H1 (cell line): ENCODE results near the gene BTRC. TPM values are rescaled to one million over a fixed set of nuclear protein-coding genes. Genes with fewer than 3 reads are reported as not detected.

Experiments
- CTCF ChIA-PET: fragments of 300-600 bp; sonication (Branson Sonifier 250); formaldehyde crosslinking; loops from one replicate; lab custom pipeline; 2021; ENCODE audit not compliant: partially characterized antibody; lab: Charles Lee
- POLR2A ChIA-PET: fragments of 300-600 bp; sonication (Branson Sonifier 250); formaldehyde crosslinking; loops from one replicate; lab custom pipeline; 2021; ENCODE audit warnings: inconsistent platforms; ENCODE audit not compliant: partially characterized antibody; lab: Charles Lee
- DNase-seq, 2 experiments: peaks; one replicate each; pipeline versions ENCODE4 v3.0.0 to v3.0.0-alpha.2; 2010 to 2022; ENCODE audit warnings: low spot score in 2 of 2, low read depth in 1 of 2, mixed read lengths in 1 of 2
- FAIRE-seq: peaks from 2 replicates; lab custom pipeline; 2011; peaks lifted over from hg19 to GRCh38; lab: Jason Lieb, UNC
- H2AFZ ChIP-seq: 2 replicates; pipeline ENCODE4 v1.8.1; 2012; ENCODE audit warnings: low read length, inconsistent platforms
- H2AK5ac ChIP-seq: 2 replicates; pipeline ENCODE4 v1.6.1; 2013; ENCODE audit warnings: low read depth, low read length
- H2BK120ac ChIP-seq: replicated peaks from 2 replicates; pipeline ENCODE3; 2013; ENCODE audit warnings: low read depth, low read length, inconsistent platforms
- H2BK12ac ChIP-seq: 2 replicates; pipeline ENCODE4 v1.6.1; 2013; ENCODE audit warnings: low read depth, low read length
- H2BK15ac ChIP-seq: 2 replicates; pipeline ENCODE4 v1.6.1; 2013; ENCODE audit warnings: low read length
- H2BK20ac ChIP-seq: 2 replicates; pipeline ENCODE4 v1.6.1; 2013; ENCODE audit warnings: low read length
- H2BK5ac ChIP-seq: 2 replicates; pipeline ENCODE4 v1.6.1; 2013; ENCODE audit warnings: low read depth, low read length
- H3K14ac ChIP-seq: 2 replicates; pipeline ENCODE4 v1.6.1; 2013; ENCODE audit warnings: inconsistent platforms; ENCODE audit not compliant: insufficient read length
- H3K18ac ChIP-seq: 2 replicates; pipeline ENCODE4 v1.6.1; 2013; ENCODE audit warnings: low read length; ENCODE audit errors: extremely low read depth
- H3K23ac ChIP-seq: 2 replicates; pipeline ENCODE4 v1.6.1; 2013; ENCODE audit warnings: inconsistent platforms; ENCODE audit not compliant: insufficient read length
- H3K23me2 ChIP-seq: 2 replicates; pipeline ENCODE4 v1.6.1; 2013; ENCODE audit warnings: low read depth, low read length
- H3K27ac ChIP-seq: 2 replicates; pipeline ENCODE4 v1.6.1; 2011; ENCODE audit warnings: low read depth, low read length, inconsistent platforms
- H3K27me3 ChIP-seq, 4 experiments: replicated peaks in 1 of 4; 1 replicate in 1 of 4; 2 replicates in 3 of 4; pipeline versions ENCODE4 v1.6.1 to v1.8.1; 2011 to 2013; ENCODE audit warnings: low read length in 3 of 4, mild to moderate bottlenecking in 3 of 4, inconsistent platforms in 2 of 4, mixed read lengths in 2 of 4, moderate library complexity in 1 of 4; ENCODE audit not compliant: control insufficient read depth in 3 of 4, insufficient read depth in 3 of 4; ENCODE audit errors: extremely low read depth in 1 of 4
- H3K36me3 ChIP-seq, 4 experiments: 2 replicates each; pipeline versions ENCODE4 v1.6.1 to v1.8.1; 2011 to 2013; ENCODE audit warnings: mild to moderate bottlenecking in 4 of 4, low read length in 3 of 4, moderate library complexity in 2 of 4, control low read depth in 1 of 4, inconsistent platforms in 1 of 4; ENCODE audit not compliant: insufficient read depth in 4 of 4, control insufficient read depth in 2 of 4
- H3K4ac ChIP-seq: replicated peaks from 2 replicates; pipeline ENCODE3; 2013; ENCODE audit warnings: low read length, low read depth, mixed read lengths, inconsistent platforms; ENCODE audit not compliant: insufficient read length
- H3K4me1 ChIP-seq, 4 experiments: replicated peaks in 1 of 4; 1 replicate in 1 of 4; 2 replicates in 3 of 4; pipeline versions ENCODE4 v1.6.1 to v1.8.1; 2011 to 2013; ENCODE audit warnings: low read length in 3 of 4, inconsistent platforms in 2 of 4, mixed read lengths in 1 of 4; ENCODE audit not compliant: insufficient read depth in 4 of 4, control insufficient read depth in 3 of 4
- H3K4me2 ChIP-seq, 2 experiments: 2 replicates each; pipeline versions ENCODE4 v1.6.1 to v1.8.1; 2011 to 2013; ENCODE audit warnings: low read depth in 2 of 2, low read length in 2 of 2, control low read depth in 1 of 2, inconsistent platforms in 1 of 2, mild to moderate bottlenecking in 1 of 2; ENCODE audit not compliant: insufficient read depth in 1 of 2
- H3K4me3 ChIP-seq, 4 experiments: fragments of 200-600, 300-600 bp in 1 of 4; sonication (generic), shearing (Covaris generic), sonication (Bioruptor Twin) in 1 of 4; 2 replicates each; pipeline versions ENCODE4 v1.5.1 to v1.8.1; 2011 to 2016; ENCODE audit warnings: low read length in 4 of 4, low read depth in 3 of 4, control low read depth in 2 of 4, inconsistent platforms in 2 of 4, mild to moderate bottlenecking in 2 of 4, mixed read lengths in 1 of 4, moderate library complexity in 1 of 4; ENCODE audit not compliant: insufficient read depth in 2 of 4; ENCODE audit errors: extremely low read depth in 1 of 4
- H3K56ac ChIP-seq: replicated peaks from 2 replicates; pipeline ENCODE3; 2013; ENCODE audit warnings: low read depth, mild to moderate bottlenecking, mixed read lengths, low read length, inconsistent platforms; ENCODE audit not compliant: insufficient read length
- H3K79me1 ChIP-seq: 2 replicates; pipeline ENCODE4 v1.6.1; 2013; ENCODE audit warnings: low read depth, low read length, control low read depth
- H3K79me2 ChIP-seq, 2 experiments: 2 replicates each; pipeline versions ENCODE4 v1.6.1 to v1.8.1; 2012 to 2013; ENCODE audit warnings: low read length in 2 of 2, mild to moderate bottlenecking in 2 of 2, inconsistent platforms in 1 of 2; ENCODE audit not compliant: insufficient read depth in 2 of 2, control insufficient read depth in 1 of 2
- H3K9ac ChIP-seq, 4 experiments: replicated peaks in 1 of 4; 1 replicate in 1 of 4; 2 replicates in 3 of 4; pipeline versions ENCODE4 v1.6.1 to v1.8.1; 2011 to 2013; ENCODE audit warnings: low read depth in 3 of 4, low read length in 3 of 4, control low read depth in 2 of 4, mild to moderate bottlenecking in 2 of 4, moderate library complexity in 2 of 4, inconsistent platforms in 1 of 4; ENCODE audit errors: extremely low read depth in 1 of 4
- H3K9me3 ChIP-seq, 2 experiments: 2 replicates each; pipeline versions ENCODE4 v1.6.1 to v1.8.1; 2012 to 2013; ENCODE audit warnings: mild to moderate bottlenecking in 2 of 2, moderate library complexity in 2 of 2, control low read depth in 1 of 2, inconsistent platforms in 1 of 2, low read depth in 1 of 2, low read length in 1 of 2, mixed read lengths in 1 of 2; ENCODE audit not compliant: insufficient read depth in 2 of 2
- H4K20me1 ChIP-seq, 2 experiments: replicated peaks in 1 of 2; 2 replicates each; pipeline versions ENCODE3 to v1.8.1; 2011 to 2013; ENCODE audit warnings: inconsistent platforms in 2 of 2, low read length in 2 of 2, mild to moderate bottlenecking in 1 of 2; ENCODE audit not compliant: insufficient read depth in 2 of 2, control insufficient read depth in 1 of 2
- H4K5ac ChIP-seq: 2 replicates; pipeline ENCODE4 v1.6.1; 2013; ENCODE audit warnings: low read length, low read depth, mixed read lengths, inconsistent platforms; ENCODE audit not compliant: insufficient read length
- H4K8ac ChIP-seq: 2 replicates; pipeline ENCODE4 v1.8.0; 2013; ENCODE audit warnings: mild to moderate bottlenecking, moderate library complexity, low read length, inconsistent platforms; ENCODE audit not compliant: insufficient read depth; ENCODE audit errors: extremely low read depth
- H4K91ac ChIP-seq: replicated peaks from 2 replicates; pipeline ENCODE3; 2013; ENCODE audit warnings: low read length, mixed read lengths, inconsistent platforms; ENCODE audit not compliant: insufficient read length
- ATF2 ChIP-seq: IDR thresholded peaks from 2 replicates; pipeline ENCODE4 v1.6.1; 2012; ENCODE audit warnings: low read length, inconsistent platforms
- CBX5 ChIP-seq: fragments of 300-800, 300-1000 bp; sonication (generic); IDR thresholded peaks from 2 replicates; pipeline ENCODE4 v1.7.1; 2016; ENCODE audit warnings: antibody characterized with exemption, low read length, low read depth
- HDAC6 ChIP-seq: IDR thresholded peaks from one replicate; pipeline ENCODE4 v1.7.1; 2012; ENCODE audit warnings: low read depth, mild to moderate bottlenecking, inconsistent platforms, low read length, moderate library complexity
- JUN ChIP-seq: IDR thresholded peaks from 2 replicates; pipeline ENCODE4 v1.6.1; 2011; ENCODE audit warnings: low read depth, mild to moderate bottlenecking, improper control_type of control experiment, low read length
- POU5F1 ChIP-seq: IDR thresholded peaks from 2 replicates; pipeline ENCODE4 v1.6.1; 2011; ENCODE audit warnings: low read depth, mild to moderate bottlenecking, low read length, moderate library complexity
- SIX5 ChIP-seq: IDR thresholded peaks from 2 replicates; pipeline ENCODE4 v1.6.1; 2011; ENCODE audit warnings: mild to moderate bottlenecking, low read depth, low read length
- WGBS, 2 experiments: shearing (Covaris generic) in 1 of 2; methylation state at CpG; one replicate each; pipeline versions ENCODE4 v1.1.6 to v1.1.7; 2013 to 2015; ENCODE audit warnings: low lambda C conversion rate in 2 of 2, mixed read lengths in 2 of 2, inconsistent platforms in 1 of 2, low coverage in 1 of 2, missing lambda C conversion rate in 1 of 2; ENCODE audit not compliant: insufficient replicate concordance in 2 of 2, insufficient coverage in 1 of 2, insufficient read length in 1 of 2; ENCODE audit errors: extremely low coverage in 1 of 2, missing lambda C conversion rate in 1 of 2; 5-methylcytosine and 5-hydroxymethylcytosine counted together
- polyA plus RNA-seq, 7 experiments: library from polyadenylated mRNA; depleted of rRNA in 3 of 7; stranded (reverse) in 5 of 7; unstranded in 2 of 7; fragments of >200 nt in 5 of 7; fragments of 200-250 nt in 2 of 7; gene quantifications; 1 replicate in 5 of 7; 2 replicates in 1 of 7; 4 replicates in 1 of 7; pipeline versions ENCODE4 v1.2.1 to v1.2.3, GENCODE V29; 2011 to 2013; ENCODE audit warnings: missing spikeins in 2 of 7, mixed read lengths in 2 of 7
- total RNA-seq: library from RNA; stranded (reverse); fragmentation: NEBNext Ultra II Directional; extraction: Animal tissue kit (Norgen Biotek cat#: 25700); gene quantifications from 2 replicates; pipeline ENCODE4 v1.2.1, GENCODE V29; 2021

The BTRC gene
- total and polyA plus RNA-seq, 2 of the 8 experiments (the other 6 are each of a cell fraction or from before 2014, with no cell fraction given), result 9.9 to 24.7 TPM

GRCh38 chr10:101351017-101351416 is 2.9 kb upstream of the BTRC start:
- no peak for FAIRE-seq
- H3K4me2 ChIP-seq, result no peak overlapping the region
- no peak for TF ChIP-seq HDAC6
- no peak for TF ChIP-seq ATF2
- TF ChIP-seq POU5F1, result no peak
- no peak for TF ChIP-seq JUN
- no peak for TF ChIP-seq CBX5
- TF ChIP-seq SIX5, result no peak

More at GRCh38 chr10:101351017-101351416, 2.9 kb upstream of the BTRC start:
- H3K27ac ChIP-seq, result no peak overlapping the region
- no peak overlapping the region for H2BK12ac ChIP-seq
- no peaks in the 10 kb centered on the region for H3K27me3 ChIP-seq
- no peak overlapping the region for H3K9ac ChIP-seq
- CTCF ChIA-PET, result interaction anchor here (1.3 to 1.6 kb wide), 4 partner anchors 11 to 91 kb away, joined by 3 to 7 read pairs (median 4); no protein-coding TSS in a partner anchor
- H3K4me1 ChIP-seq, result peaks cover 0 to 4% (median 2%) of the 10 kb centered on the region in 4 experiments; a peak in 2 of 7 replicates
- no peak overlapping the region for H2AFZ ChIP-seq
- no peak overlapping the region for H4K5ac ChIP-seq
- no peak overlapping the region for H2BK5ac ChIP-seq
- no peak overlapping the region for H3K18ac ChIP-seq
- H3K79me1 ChIP-seq, result no peaks in the 10 kb centered on the region
- H3K56ac ChIP-seq, result no peak overlapping the region
- no peaks in the 10 kb centered on the region for H3K36me3 ChIP-seq
- no peak overlapping the region for H4K91ac ChIP-seq
- H3K4me3 ChIP-seq, result no peak overlapping the region
- H3K79me2 ChIP-seq, result peaks cover 0 to 7% of the 10 kb centered on the region in 2 experiments; a peak in 1 of 4 replicates
- H3K14ac ChIP-seq, result no peak overlapping the region
- 94% methylated on average over 3 of the region's 3 CpGs; no CpG with 5 or more reads in 1 of the 2 experiments for WGBS, 2 experiments
- H4K8ac ChIP-seq, result no peak overlapping the region
- no peaks in the 10 kb centered on the region for H3K9me3 ChIP-seq
- H3K23ac ChIP-seq, result no peak overlapping the region
- H2BK15ac ChIP-seq, result no peak overlapping the region
- no peaks in the 10 kb centered on the region for H4K20me1 ChIP-seq
- H2BK120ac ChIP-seq, result no peak overlapping the region
- H2AK5ac ChIP-seq, result no peak overlapping the region
- H3K23me2 ChIP-seq, result peaks cover 8% of the 10 kb centered on the region; the same call in 1 of the 2 replicates
- POLR2A ChIA-PET, result no interaction called here
- H2BK20ac ChIP-seq, result no peak overlapping the region
- no peak for DNase-seq
- no peak overlapping the region for H3K4ac ChIP-seq
